ENCODE data around the gene TCIRG1. TPM values are rescaled to one million over a fixed set of nuclear protein-coding genes. Genes with fewer than 3 reads are reported as not detected.

Gene TCIRG1
- total RNA-seq, 3 donors from 2014 or later: 71.4 to 135 (median 90.3) TPM

- no peaks in the 10 kb centered on the region for H3K27me3 ChIP-seq
- intact Hi-C loops (cut with DNase I; ENCODE audit: low total_unique reads): no loop called here
- H3K9me3 ChIP-seq: no peaks in the 10 kb centered on the region
- H3K4me1 ChIP-seq: no peaks in the 10 kb centered on the region
- H3K27ac ChIP-seq: no peak overlapping the region
- H3K4me3 ChIP-seq: no peak overlapping the region
- TF ChIP-seq POLR2AphosphoS5 (IDR thresholded peaks at IDR 0.05) (no peak), POLR2A (IDR thresholded peaks at IDR 0.05) (no peak), CTCF (IDR thresholded peaks at IDR 0.05) (no peak)
- H3K36me3 ChIP-seq: no peaks in the 10 kb centered on the region
- no peak for DNase-seq (ENCODE audit: low spot score in 2 of 2)
These were observed 42.8 kb upstream of the TCIRG1 start for GRCh38 chr11:67996051-67996450.

GRCh38 chr11:67996622-67997474 is 42.0 kb upstream of the TCIRG1 start:
- DNase-seq (ENCODE audit: low spot score in 2 of 2): no peak
- Histone ChIP-seq H3K27ac (no peak overlapping the region), H3K36me3 (no peaks in the 10 kb centered on the region)

GRCh38 chr11:67997475-67997921 is 41.3 kb upstream of the TCIRG1 start:
- H3K36me3 ChIP-seq: no peaks in the 10 kb centered on the region
- no peaks in the 10 kb centered on the region for H3K9me3 ChIP-seq
- TF ChIP-seq POLR2AphosphoS5 (IDR thresholded peaks at IDR 0.05) (no peak), CTCF (IDR thresholded peaks at IDR 0.05) (no peak), POLR2A (IDR thresholded peaks at IDR 0.05) (no peak)
- H3K27ac ChIP-seq: no peak overlapping the region
- H3K4me3 ChIP-seq: no peak overlapping the region
- H3K27me3 ChIP-seq: no peaks in the 10 kb centered on the region
- H3K4me1 ChIP-seq: no peaks in the 10 kb centered on the region
- no peak for DNase-seq (ENCODE audit: low spot score in 2 of 2)
- intact Hi-C loops (cut with DNase I; ENCODE audit: low total_unique reads): no loop called here

More at GRCh38 chr11:67996622-67997474, 42.0 kb upstream of the TCIRG1 start:
- no peaks in the 10 kb centered on the region for H3K27me3 ChIP-seq
- no peaks in the 10 kb centered on the region for H3K4me1 ChIP-seq
- no peaks in the 10 kb centered on the region for H3K9me3 ChIP-seq
- TF ChIP-seq POLR2A (IDR thresholded peaks at IDR 0.05): no peak
- no peak for TF ChIP-seq CTCF (IDR thresholded peaks at IDR 0.05)
- intact Hi-C loops (cut with DNase I; ENCODE audit: low total_unique reads): no loop called here
- H3K4me3 ChIP-seq: no peak overlapping the region

GRCh38 chr11:67998150-67999045 is 40.4 kb upstream of the TCIRG1 start:
- H3K27ac ChIP-seq: no peak overlapping the region
- H3K27me3 ChIP-seq: no peaks in the 10 kb centered on the region
- TF ChIP-seq POLR2AphosphoS5 (IDR thresholded peaks at IDR 0.05) (no peak), CTCF (IDR thresholded peaks at IDR 0.05) (no peak), POLR2A (IDR thresholded peaks at IDR 0.05) (no peak)
- no peaks in the 10 kb centered on the region for H3K4me1 ChIP-seq
- no peak for DNase-seq (ENCODE audit: low spot score in 2 of 2)
- H3K4me3 ChIP-seq: no peak overlapping the region
- H3K9me3 ChIP-seq: no peaks in the 10 kb centered on the region
- intact Hi-C loops (cut with DNase I; ENCODE audit: low total_unique reads): no loop called here
- no peaks in the 10 kb centered on the region for H3K36me3 ChIP-seq

All from breast epithelium (tissue), 4 donors.